ENCODE measurements around the gene TAS1R3. TPM values are rescaled to one million over a fixed set of nuclear protein-coding genes. Genes with fewer than 3 reads are reported as not detected.

TAS1R3 gene
- total RNA-seq, 3 donors from 2014 or later (not counting 1 experiment from before 2014, with no cell fraction given) = 0.66 to 1.4 (median 1.3) TPM

GRCh38 chr1:1306661-1307260 lies 24.3 kb upstream of the TAS1R3 start:
- H3K4me3 ChIP-seq (ENCODE audit: low read length) = peak overlapping the region; percentile 50
- no peaks in the 10 kb centered on the region for H3K27me3 Mint-ChIP-seq (ENCODE audit: low read depth in 2 of 2)
- no peaks in the 10 kb centered on the region for H3K9me3 Mint-ChIP-seq
- no peaks in the 10 kb centered on the region for H3K9me3 ChIP-seq (ENCODE audit: control insufficient read depth, insufficient read depth, low read length)
- WGBS (ENCODE audit: insufficient coverage) = 68% methylated on average over 27 of the region's 27 CpGs
- H3K27me3 ChIP-seq (ENCODE audit: control insufficient read depth, insufficient read depth, low read length) = no peaks in the 10 kb centered on the region
- H3K27ac ChIP-seq (ENCODE audit: low read length) = no peak overlapping the region
- DNase-seq (peak in 1 of 2 donors; percentile 40), ATAC-seq (no peak)
- H3K4me3 Mint-ChIP-seq = peak overlapping the region; percentile 86
- peaks cover 47% of the 10 kb centered on the region for H3K4me1 ChIP-seq (ENCODE audit: control insufficient read depth, insufficient read depth, low read length)
- no peaks in the 10 kb centered on the region for H3K36me3 Mint-ChIP-seq
- peak overlapping the region; percentile 66 to 79 for H3K27ac Mint-ChIP-seq
- H3K4me1 Mint-ChIP-seq = peaks cover 6 to 26% of the 10 kb centered on the region in 2 donors
- peaks cover 8% of the 10 kb centered on the region for H3K36me3 ChIP-seq (ENCODE audit: control insufficient read depth, insufficient read depth, low read length)
- intact Hi-C loops (cut with micrococcal nuclease) = loop anchor here (5.0 kb wide), 1 partner anchor 34 kb away; the partner anchor contains the start of gene UBE2J2
- no peak for TF ChIP-seq CTCF (IDR thresholded peaks at IDR 0.05)

GRCh38 chr1:1307261-1307922 lies 23.7 kb upstream of the TAS1R3 start:
- Histone ChIP-seq H3K4me1 (ENCODE audit: control insufficient read depth, insufficient read depth, low read length) (peaks cover 47% of the 10 kb centered on the region), H3K36me3 (ENCODE audit: control insufficient read depth, insufficient read depth, low read length) (peaks cover 8% of the 10 kb centered on the region), H3K27me3 (ENCODE audit: control insufficient read depth, insufficient read depth, low read length) (no peaks in the 10 kb centered on the region), H3K27ac (ENCODE audit: low read length) (peak overlapping the region; percentile 15), H3K4me3 (ENCODE audit: low read length) (peak overlapping the region; percentile 50), H3K9me3 (ENCODE audit: control insufficient read depth, insufficient read depth, low read length) (no peaks in the 10 kb centered on the region)
- H3K4me3 Mint-ChIP-seq = peak overlapping the region; percentile 86
- peaks cover 6 to 26% of the 10 kb centered on the region in 2 donors for H3K4me1 Mint-ChIP-seq
- no peaks in the 10 kb centered on the region for H3K36me3 Mint-ChIP-seq
- no peaks in the 10 kb centered on the region for H3K9me3 Mint-ChIP-seq
- TF ChIP-seq CTCF (IDR thresholded peaks at IDR 0.05) = no peak
- no peaks in the 10 kb centered on the region for H3K27me3 Mint-ChIP-seq (ENCODE audit: low read depth in 2 of 2)
- intact Hi-C loops (cut with micrococcal nuclease) = loop anchor here (5.0 kb wide), 1 partner anchor 35 kb away; the partner anchor contains the start of gene UBE2J2
- H3K27ac Mint-ChIP-seq = peak overlapping the region; percentile 79 to 82
- DNase-seq = peak; percentile 34 to 37
- ATAC-seq = peak in 1 of 3 donors; percentile 1
- 1% methylated on average over 83 of the region's 83 CpGs for WGBS (ENCODE audit: insufficient coverage)

- ATAC-seq (peak; percentile 78 to 91 (median 79)), DNase-seq (peak; percentile 89 to 96)
- Mint-ChIP-seq H3K4me3 (peak within 1 kb of the TSS; percentile 86), H3K9me3 (no peaks in the 10 kb centered on the region), H3K27me3 (ENCODE audit: low read depth in 2 of 2) (no peaks in the 10 kb centered on the region), H3K36me3 (no peaks in the 10 kb centered on the region), H3K27ac (peak within 1 kb of the TSS; percentile 79 to 82), H3K4me1 (peaks cover 6 to 26% of the 10 kb centered on the region in 2 donors)
- H3K4me1 ChIP-seq (ENCODE audit: control insufficient read depth, insufficient read depth, low read length) = peaks cover 47% of the 10 kb centered on the region
- intact Hi-C loops (cut with micrococcal nuclease) = loop anchor here (5.0 kb wide), 1 partner anchor 36 kb away; the partner anchor contains the start of gene UBE2J2
- peak within 1 kb of the TSS; percentile 85 for H3K27ac ChIP-seq (ENCODE audit: low read length)
- H3K36me3 ChIP-seq (ENCODE audit: control insufficient read depth, insufficient read depth, low read length) = peaks cover 15% of the 10 kb centered on the region
- WGBS (ENCODE audit: insufficient coverage) = under 1% methylated on average over 115 of the region's 131 CpGs
- H3K9me3 ChIP-seq (ENCODE audit: control insufficient read depth, insufficient read depth, low read length) = no peaks in the 10 kb centered on the region
- peak within 1 kb of the TSS; percentile 64 for H3K4me3 ChIP-seq (ENCODE audit: low read length)
- TF ChIP-seq CTCF (IDR thresholded peaks at IDR 0.05) = no peak
- H3K27me3 ChIP-seq (ENCODE audit: control insufficient read depth, insufficient read depth, low read length) = no peaks in the 10 kb centered on the region
Measured at GRCh38 chr1:1307923-1308755, 22.9 kb upstream of the TAS1R3 start, which contains the start of the genes ACAP3 and PUSL1. TSS of gene ACAP3 (minus strand) at chr1:1307930. CDS start at chr1:1307815, 115 bp downstream. TSS of gene PUSL1 (plus strand) at chr1:1308597. CDS start at chr1:1308644, 47 bp downstream.

Data from natural killer cell (primary cell).